Ishikawa (cell line): ENCODE results near the gene BIRC2.

Experiments used
- NFIC ChIP-seq: IDR thresholded peaks from 2 replicates; pipeline ENCODE4 v1.6.1; 2012
- TF ChIP-seq, protein P1 (sequence below): IDR thresholded peaks from 2 replicates; pipeline ENCODE4 v1.6.1; 2012

BIRC2 gene

DNA sequence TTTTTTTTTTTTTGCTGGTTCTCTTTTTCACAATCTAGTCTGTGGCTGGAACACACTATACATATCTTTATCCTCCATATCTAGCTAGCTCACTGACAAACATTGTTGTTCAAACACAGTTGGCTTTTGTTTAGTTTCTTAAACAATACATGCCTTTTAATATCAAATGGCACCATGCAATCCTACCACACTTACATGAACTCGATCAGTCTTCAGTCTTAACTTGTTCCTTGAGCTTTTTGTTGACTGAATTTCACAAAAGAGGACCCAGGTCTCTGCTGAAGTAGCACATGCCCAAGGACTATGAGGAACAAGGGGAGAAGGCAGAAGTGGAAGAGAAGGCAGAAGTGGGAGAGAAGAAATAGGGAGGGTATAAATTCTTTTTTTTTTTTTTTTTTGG lies 80.1 kb downstream of the BIRC2 start:
- no peak for TF ChIP-seq NFIC
- TF ChIP-seq, protein P1, sequence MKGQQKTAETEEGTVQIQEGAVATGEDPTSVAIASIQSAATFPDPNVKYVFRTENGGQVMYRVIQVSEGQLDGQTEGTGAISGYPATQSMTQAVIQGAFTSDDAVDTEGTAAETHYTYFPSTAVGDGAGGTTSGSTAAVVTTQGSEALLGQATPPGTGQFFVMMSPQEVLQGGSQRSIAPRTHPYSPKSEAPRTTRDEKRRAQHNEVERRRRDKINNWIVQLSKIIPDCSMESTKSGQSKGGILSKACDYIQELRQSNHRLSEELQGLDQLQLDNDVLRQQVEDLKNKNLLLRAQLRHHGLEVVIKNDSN: no peak
